ENCODE data around the gene ARID3A. TPM values are rescaled to one million over a fixed set of nuclear protein-coding genes. Genes with fewer than 3 reads are reported as not detected.

Gene ARID3A
- total and polyA plus RNA-seq, 2 of the 4 experiments (the other 2 are of a cell fraction), result 16.0 to 23.1 TPM

GRCh38 chr19:943551-944170 is 17.8 kb downstream of the ARID3A start:
- Histone ChIP-seq H3K14ac (replicated peaks; ENCODE audit: low read depth, low read length) (no peak overlapping the region), H2BK5ac (ENCODE audit: low read depth, low read length, poor library complexity, severe bottlenecking) (peak overlapping the region; percentile 20), H4K8ac (ENCODE audit: low read depth in 2 of 2, low read length in 2 of 2) (no peak overlapping the region), H2BK20ac (ENCODE audit: low read depth, low read length) (no peak overlapping the region), H4K20me1 (ENCODE audit: insufficient read depth, low read length) (peaks cover 92% of the 10 kb centered on the region), H2AK9ac (replicated peaks; ENCODE audit: low read depth, low read length, poor library complexity) (no peak overlapping the region), H3K4me3 (ENCODE audit: insufficient read depth, low read depth, low read length) (no peak overlapping the region), H3K23ac (ENCODE audit: low read depth, low read length) (no peak overlapping the region), H2BK120ac (ENCODE audit: low read depth, low read length) (no peak overlapping the region), H3K4me1 (ENCODE audit: control insufficient read depth, insufficient read depth, low read length) (peaks cover 9% of the 10 kb centered on the region; the same call in 1 of the 2 replicates), H3K56ac (ENCODE audit: extremely low read depth, insufficient read depth, low read length) (no peak overlapping the region), H2AK5ac (ENCODE audit: low read depth, low read length) (no peak overlapping the region), H2AFZ (replicated peaks; ENCODE audit: low read length, poor library complexity) (no peak overlapping the region), H3K27ac (ENCODE audit: insufficient read depth, low read length) (no peak overlapping the region), H3K9ac (ENCODE audit: low read depth, low read length) (no peak overlapping the region), H3K9me1 (ENCODE audit: insufficient read depth, low read length) (peaks cover 12% of the 10 kb centered on the region), H4K91ac (ENCODE audit: insufficient read depth, low read depth, low read length) (no peak overlapping the region), H3K27me3 (ENCODE audit: control insufficient read depth, insufficient read depth, low read length) (no peaks in the 10 kb centered on the region), H4K5ac (ENCODE audit: low read depth, low read length) (no peak overlapping the region), H3K36me3 (ENCODE audit: control insufficient read depth, insufficient read depth, low read length) (peaks cover 49% of the 10 kb centered on the region), H3K9me3 (ENCODE audit: control insufficient read depth, insufficient read depth, low read length) (no peaks in the 10 kb centered on the region), H3K18ac (ENCODE audit: low read depth, low read length) (no peak overlapping the region), H3K79me1 (ENCODE audit: low read depth in 1 of 2, low read length in 2 of 2) (peaks cover 11 to 77% of the 10 kb centered on the region in 2 experiments), H3K4ac (ENCODE audit: low read depth, low read length) (no peak overlapping the region), H2BK15ac (ENCODE audit: low read depth, low read length) (no peak overlapping the region), H3K4me2 (ENCODE audit: low read depth, low read length) (no peak overlapping the region)
- 95% methylated on average over 16 of the region's 17 CpGs; no CpG with 5 or more reads in 1 of the 2 experiments for WGBS, 2 experiments (ENCODE audit: extremely low coverage in 2 of 2, insufficient read length in 1 of 2)
- DNase-seq (no peak), ATAC-seq (ENCODE audit: low read depth) (no peak)
- dilution Hi-C loops (cut with HindIII; ENCODE audit: low sequenced_read_pairs, unreplicated experiment) (no loop called here), in situ Hi-C loops (cut with MboI; ENCODE audit: low sequenced_read_pairs) (no loop called here), intact Hi-C loops (cut with micrococcal nuclease) (no loop called here)
- BruUV-seq (replicated peaks), result no TSS peak
- POLR2A ChIA-PET (ENCODE audit: unreplicated experiment), result no interaction called here
- TF ChIP-seq MXI1 (IDR thresholded peaks at IDR 0.05; ENCODE audit: borderline replicate concordance, low read depth, low read length) (no peak), POLR2A (IDR thresholded peaks at IDR 0.05; ENCODE audit: low read depth, low read length) (no peak)
- CTCF ChIA-PET, result no interaction called here

Data from IMR-90 (cell line).